ENCODE data around the gene DGKB.

DNA sequence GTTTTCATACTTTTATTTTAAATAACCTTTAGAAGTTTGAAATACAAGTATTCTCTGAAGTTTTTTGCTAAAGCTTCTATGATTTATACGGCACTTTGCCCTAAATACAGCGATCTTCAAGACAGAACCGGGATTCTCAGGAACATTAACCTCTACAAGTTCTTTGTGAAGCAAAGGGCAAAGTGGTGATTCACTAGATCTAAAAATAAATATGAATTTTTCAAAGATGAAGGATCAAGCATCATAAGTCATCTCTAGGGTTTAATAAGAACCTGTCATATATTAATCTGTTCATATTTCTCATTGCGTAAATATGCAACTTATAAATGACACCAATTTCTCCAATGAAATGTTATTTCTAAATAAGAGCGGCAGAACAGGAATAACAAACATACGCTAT is 30.7 kb downstream of the DGKB start:
- TF ChIP-seq, protein P1, sequence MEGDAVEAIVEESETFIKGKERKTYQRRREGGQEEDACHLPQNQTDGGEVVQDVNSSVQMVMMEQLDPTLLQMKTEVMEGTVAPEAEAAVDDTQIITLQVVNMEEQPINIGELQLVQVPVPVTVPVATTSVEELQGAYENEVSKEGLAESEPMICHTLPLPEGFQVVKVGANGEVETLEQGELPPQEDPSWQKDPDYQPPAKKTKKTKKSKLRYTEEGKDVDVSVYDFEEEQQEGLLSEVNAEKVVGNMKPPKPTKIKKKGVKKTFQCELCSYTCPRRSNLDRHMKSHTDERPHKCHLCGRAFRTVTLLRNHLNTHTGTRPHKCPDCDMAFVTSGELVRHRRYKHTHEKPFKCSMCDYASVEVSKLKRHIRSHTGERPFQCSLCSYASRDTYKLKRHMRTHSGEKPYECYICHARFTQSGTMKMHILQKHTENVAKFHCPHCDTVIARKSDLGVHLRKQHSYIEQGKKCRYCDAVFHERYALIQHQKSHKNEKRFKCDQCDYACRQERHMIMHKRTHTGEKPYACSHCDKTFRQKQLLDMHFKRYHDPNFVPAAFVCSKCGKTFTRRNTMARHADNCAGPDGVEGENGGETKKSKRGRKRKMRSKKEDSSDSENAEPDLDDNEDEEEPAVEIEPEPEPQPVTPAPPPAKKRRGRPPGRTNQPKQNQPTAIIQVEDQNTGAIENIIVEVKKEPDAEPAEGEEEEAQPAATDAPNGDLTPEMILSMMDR (conservative IDR thresholded peaks at IDR 0.05; ENCODE audit: low read depth, low read length), result no peak
- no peak for TF ChIP-seq EZH2 (IDR thresholded peaks at IDR 0.05; ENCODE audit: borderline replicate concordance, low read depth, low read length, poor library complexity, severe bottlenecking)
